Esophagus squamous epithelium (tissue), 4 donors: Measurements from ENCODE around the gene NIF3L1.

Experiments used
- POLR2A ChIP-seq, 4 donors: fragments of 450-650 bp; IDR thresholded peaks; one replicate each; pipeline ENCODE4 v1.6.1; 2017; ENCODE audit warnings: antibody characterized with exemption in 4 of 4, mild to moderate bottlenecking in 4 of 4, moderate library complexity in 3 of 4
- TF ChIP-seq, protein P1 (sequence below), 6 experiments: fragments of 450-650 bp in 4 of 6; fragments of 200-600 bp in 2 of 6; sonication (generic) in 2 of 6; IDR thresholded peaks; one replicate each; pipeline ENCODE4 v1.5.1; 2016 to 2019; ENCODE audit warnings: antibody characterized with exemption in 6 of 6, mild to moderate bottlenecking in 4 of 6, moderate library complexity in 4 of 6

- TF ChIP-seq, protein P1, sequence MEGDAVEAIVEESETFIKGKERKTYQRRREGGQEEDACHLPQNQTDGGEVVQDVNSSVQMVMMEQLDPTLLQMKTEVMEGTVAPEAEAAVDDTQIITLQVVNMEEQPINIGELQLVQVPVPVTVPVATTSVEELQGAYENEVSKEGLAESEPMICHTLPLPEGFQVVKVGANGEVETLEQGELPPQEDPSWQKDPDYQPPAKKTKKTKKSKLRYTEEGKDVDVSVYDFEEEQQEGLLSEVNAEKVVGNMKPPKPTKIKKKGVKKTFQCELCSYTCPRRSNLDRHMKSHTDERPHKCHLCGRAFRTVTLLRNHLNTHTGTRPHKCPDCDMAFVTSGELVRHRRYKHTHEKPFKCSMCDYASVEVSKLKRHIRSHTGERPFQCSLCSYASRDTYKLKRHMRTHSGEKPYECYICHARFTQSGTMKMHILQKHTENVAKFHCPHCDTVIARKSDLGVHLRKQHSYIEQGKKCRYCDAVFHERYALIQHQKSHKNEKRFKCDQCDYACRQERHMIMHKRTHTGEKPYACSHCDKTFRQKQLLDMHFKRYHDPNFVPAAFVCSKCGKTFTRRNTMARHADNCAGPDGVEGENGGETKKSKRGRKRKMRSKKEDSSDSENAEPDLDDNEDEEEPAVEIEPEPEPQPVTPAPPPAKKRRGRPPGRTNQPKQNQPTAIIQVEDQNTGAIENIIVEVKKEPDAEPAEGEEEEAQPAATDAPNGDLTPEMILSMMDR (IDR thresholded peaks at IDR 0.05) = no peak
- TF ChIP-seq POLR2A (IDR thresholded peaks at IDR 0.05) = no peak
These were observed 54.4 kb downstream of the NIF3L1 start for GRCh38 chr2:200943527-200944105.
